ENCODE measurements around the gene QRICH1.

DNA sequence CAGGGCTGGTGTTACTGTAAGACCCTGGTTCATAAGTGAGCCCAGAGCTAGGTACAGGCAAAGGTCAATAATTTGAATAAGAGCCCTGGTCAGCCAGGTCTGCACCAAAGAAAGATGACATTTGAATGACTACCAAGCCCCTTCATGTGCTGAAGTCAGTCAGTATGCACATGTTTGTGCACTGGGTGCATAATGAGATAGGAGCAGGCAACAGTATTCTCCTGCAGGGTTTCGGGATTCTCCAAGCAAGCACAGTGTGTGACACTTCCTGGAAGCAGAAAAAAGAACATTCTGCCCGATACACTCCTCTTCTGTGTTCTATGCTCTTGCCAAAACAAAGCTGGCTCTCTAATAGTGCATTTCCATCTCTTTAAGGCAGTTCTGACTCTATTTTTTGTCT is 59.2 kb downstream of the QRICH1 start:
- TF ChIP-seq, protein P1, sequence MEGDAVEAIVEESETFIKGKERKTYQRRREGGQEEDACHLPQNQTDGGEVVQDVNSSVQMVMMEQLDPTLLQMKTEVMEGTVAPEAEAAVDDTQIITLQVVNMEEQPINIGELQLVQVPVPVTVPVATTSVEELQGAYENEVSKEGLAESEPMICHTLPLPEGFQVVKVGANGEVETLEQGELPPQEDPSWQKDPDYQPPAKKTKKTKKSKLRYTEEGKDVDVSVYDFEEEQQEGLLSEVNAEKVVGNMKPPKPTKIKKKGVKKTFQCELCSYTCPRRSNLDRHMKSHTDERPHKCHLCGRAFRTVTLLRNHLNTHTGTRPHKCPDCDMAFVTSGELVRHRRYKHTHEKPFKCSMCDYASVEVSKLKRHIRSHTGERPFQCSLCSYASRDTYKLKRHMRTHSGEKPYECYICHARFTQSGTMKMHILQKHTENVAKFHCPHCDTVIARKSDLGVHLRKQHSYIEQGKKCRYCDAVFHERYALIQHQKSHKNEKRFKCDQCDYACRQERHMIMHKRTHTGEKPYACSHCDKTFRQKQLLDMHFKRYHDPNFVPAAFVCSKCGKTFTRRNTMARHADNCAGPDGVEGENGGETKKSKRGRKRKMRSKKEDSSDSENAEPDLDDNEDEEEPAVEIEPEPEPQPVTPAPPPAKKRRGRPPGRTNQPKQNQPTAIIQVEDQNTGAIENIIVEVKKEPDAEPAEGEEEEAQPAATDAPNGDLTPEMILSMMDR (IDR thresholded peaks at IDR 0.05): no peak
- TF ChIP-seq POLR2AphosphoS5 (IDR thresholded peaks at IDR 0.05): no peak

All from suprapubic skin (tissue), 3 donors.